Measurements from ENCODE around the gene TNIK.

TNIK gene

DNA sequence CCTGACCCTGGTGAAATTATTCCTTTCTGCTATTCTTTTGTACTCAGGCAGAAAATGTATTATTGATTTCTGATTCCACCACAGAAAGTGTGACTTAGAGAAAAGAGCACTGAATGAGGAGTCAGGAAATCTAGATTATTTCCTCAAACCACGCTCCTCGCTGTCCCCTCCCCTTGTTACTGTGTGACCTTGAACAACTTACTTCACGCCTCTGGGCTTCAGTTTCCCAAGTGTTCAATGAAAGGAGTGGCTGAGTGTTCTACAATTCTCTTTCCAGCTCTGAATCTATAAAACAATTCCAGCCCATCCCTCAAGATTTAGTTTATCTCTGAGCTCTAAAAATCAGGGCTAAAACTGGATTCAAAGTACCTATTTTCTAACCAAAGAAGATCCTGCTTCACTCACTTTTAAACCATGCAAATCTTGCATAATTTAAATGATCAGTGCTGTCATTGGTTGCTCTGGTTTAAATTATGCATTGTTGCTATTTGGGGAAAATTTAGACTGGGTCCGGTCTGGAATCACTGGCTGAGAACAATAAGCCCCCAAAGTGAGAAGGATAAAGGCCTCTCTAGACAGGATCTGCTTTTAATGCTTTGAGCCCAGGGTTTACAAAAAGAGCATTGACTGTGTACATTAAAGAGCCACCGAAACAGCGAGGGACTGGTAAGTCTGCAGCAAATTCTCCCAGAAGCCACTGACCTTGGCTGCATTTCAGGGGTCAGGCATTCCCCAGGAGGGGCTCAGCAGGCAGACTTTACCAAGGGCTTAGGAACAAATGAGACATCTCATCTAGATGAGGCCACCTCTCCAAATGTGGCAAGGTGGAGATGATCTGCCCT is 3.2 kb downstream of the TNIK start:
- H3K27ac ChIP-seq, result no peak overlapping the region
- H3K36me3 ChIP-seq, result no peaks in the 10 kb centered on the region
- peak overlapping the region in 1 of 2 donors; percentile 83 for H3K4me3 ChIP-seq
- H3K4me1 ChIP-seq, result peaks cover 0 to 25% (median 8%) of the 10 kb centered on the region in 4 donors
- intact Hi-C loops (cut with DNase I; ENCODE audit: low total_unique reads), result loop anchor here (10.0 kb wide), 1 partner anchor 112 kb away; no protein-coding TSS in a partner anchor
- H3K27me3 ChIP-seq, result no peaks in the 10 kb centered on the region
- TF ChIP-seq, protein P1, sequence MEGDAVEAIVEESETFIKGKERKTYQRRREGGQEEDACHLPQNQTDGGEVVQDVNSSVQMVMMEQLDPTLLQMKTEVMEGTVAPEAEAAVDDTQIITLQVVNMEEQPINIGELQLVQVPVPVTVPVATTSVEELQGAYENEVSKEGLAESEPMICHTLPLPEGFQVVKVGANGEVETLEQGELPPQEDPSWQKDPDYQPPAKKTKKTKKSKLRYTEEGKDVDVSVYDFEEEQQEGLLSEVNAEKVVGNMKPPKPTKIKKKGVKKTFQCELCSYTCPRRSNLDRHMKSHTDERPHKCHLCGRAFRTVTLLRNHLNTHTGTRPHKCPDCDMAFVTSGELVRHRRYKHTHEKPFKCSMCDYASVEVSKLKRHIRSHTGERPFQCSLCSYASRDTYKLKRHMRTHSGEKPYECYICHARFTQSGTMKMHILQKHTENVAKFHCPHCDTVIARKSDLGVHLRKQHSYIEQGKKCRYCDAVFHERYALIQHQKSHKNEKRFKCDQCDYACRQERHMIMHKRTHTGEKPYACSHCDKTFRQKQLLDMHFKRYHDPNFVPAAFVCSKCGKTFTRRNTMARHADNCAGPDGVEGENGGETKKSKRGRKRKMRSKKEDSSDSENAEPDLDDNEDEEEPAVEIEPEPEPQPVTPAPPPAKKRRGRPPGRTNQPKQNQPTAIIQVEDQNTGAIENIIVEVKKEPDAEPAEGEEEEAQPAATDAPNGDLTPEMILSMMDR (IDR thresholded peaks at IDR 0.05), result no peak
- no peak for DNase-seq
- no peaks in the 10 kb centered on the region for H3K9me3 ChIP-seq

DNA sequence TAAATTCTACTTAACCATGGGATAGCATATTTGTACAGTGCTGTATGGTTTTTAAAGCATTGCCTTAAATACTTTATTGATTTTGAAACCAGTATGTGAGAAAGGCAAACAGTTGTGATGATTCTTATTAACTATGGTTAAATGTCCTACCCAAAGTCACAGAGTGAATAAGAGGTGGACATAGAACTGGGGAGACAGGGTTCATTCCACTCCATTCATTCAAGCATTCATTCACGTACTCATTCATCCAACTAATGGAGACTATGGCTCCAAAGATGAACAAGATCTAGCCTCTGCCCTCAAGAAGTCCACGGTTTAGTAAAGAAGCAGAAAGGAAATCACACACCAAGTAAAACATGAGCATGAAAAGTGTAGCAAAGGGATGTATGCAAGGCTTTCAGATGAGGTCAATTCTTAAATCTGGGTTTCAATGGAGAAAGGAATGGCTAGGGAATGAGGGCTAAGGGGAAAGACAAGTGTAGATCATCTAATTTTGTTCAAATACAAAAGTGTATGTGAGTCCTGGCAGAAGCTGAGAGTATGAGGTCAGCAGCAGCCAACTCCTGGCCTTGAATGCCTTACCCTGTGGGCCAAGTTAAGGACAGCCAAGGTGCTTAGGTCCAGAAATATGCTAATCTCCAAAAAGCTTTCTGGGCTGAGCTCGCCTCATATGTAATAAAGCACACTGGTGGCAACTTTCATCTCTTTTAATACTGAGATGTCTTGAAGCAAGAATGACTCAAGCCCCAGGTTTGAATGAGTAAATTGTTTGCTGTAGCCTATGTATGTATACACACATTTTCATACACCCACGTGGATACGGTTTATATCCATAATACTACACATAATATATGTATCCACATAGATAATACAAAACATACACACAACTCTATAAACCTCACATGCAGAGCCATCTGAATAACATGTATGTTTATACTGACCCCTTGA is 4.3 kb downstream of the TNIK start:
- H3K27me3 ChIP-seq, result no peaks in the 10 kb centered on the region
- TF ChIP-seq, protein P1 (IDR thresholded peaks at IDR 0.05), result no peak
- no peak for DNase-seq
- peaks cover 0 to 18% (median 5%) of the 10 kb centered on the region in 4 donors for H3K4me1 ChIP-seq
- no peaks in the 10 kb centered on the region for H3K36me3 ChIP-seq
- intact Hi-C loops (cut with DNase I; ENCODE audit: low total_unique reads), result loop anchor here (10.0 kb wide), 1 partner anchor 111 kb away; no protein-coding TSS in a partner anchor
- no peak overlapping the region for H3K4me3 ChIP-seq
- no peaks in the 10 kb centered on the region for H3K9me3 ChIP-seq
- no peak overlapping the region for H3K27ac ChIP-seq

DNA sequence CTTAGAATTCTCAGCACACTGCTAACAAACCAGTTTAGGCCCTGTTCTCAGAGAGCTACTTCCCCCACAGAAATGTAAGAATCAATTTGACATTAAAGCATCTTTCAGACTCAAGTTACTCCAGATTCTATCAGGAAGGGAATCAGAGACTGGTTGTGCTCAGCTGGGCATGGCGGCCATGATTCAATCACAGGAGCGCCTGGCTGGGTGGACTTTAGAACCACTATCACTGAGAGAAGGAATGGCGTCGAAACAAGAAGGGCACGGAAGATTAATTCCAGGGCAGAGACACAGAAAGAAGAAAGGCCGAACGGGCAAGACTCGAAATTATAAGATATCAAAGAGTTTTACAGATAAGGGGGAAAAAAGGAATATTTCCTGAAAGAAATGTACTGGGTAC is 6.2 kb downstream of the TNIK start:
- H3K9me3 ChIP-seq, result no peaks in the 10 kb centered on the region
- H3K27me3 ChIP-seq, result no peaks in the 10 kb centered on the region
- peaks cover 0 to 18% (median 5%) of the 10 kb centered on the region in 4 donors for H3K4me1 ChIP-seq
- H3K27ac ChIP-seq, result no peak overlapping the region
- TF ChIP-seq, protein P1 (IDR thresholded peaks at IDR 0.05), result no peak
- no peak overlapping the region for H3K4me3 ChIP-seq
- no peak for DNase-seq
- intact Hi-C loops (cut with DNase I; ENCODE audit: low total_unique reads), result loop anchor here (10.0 kb wide), 1 partner anchor 109 kb away; no protein-coding TSS in a partner anchor
- no peaks in the 10 kb centered on the region for H3K36me3 ChIP-seq

DNA sequence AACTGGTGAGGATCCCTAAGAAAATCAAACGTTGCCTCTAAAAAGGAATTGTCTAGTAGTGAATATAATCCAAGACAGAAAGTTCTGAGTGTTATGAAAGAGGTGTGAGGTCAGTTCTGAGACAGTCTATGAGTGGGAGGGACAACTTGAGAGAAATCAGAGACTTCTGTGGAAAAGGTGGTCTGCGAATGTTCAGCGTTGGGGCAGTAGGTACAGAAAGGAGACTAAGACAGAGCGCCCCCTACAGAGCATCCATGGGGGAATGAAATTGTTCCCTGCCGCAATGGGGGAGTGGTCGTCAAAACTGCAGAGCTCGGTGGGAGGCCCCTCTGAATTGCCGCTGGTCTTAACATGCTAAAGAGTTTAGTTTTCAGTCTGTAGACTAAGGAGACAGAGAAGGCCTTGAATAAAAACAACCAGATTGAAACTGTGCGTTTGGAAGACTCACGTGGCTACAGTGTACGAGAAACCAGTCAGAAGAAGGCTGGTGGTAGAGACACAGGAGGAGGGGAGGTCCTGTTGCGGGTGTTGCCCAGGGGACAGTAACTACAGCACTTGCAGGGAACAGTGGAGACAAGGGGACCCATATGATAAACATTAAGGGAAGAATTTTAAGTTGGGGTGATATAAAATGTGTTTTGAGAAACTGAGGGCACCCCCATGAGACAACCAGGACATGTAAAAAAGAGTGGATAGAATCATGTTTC is 6.9 kb downstream of the TNIK start:
- intact Hi-C loops (cut with DNase I; ENCODE audit: low total_unique reads), result loop anchor here (10.0 kb wide), 1 partner anchor 109 kb away; no protein-coding TSS in a partner anchor
- Histone ChIP-seq H3K27ac (no peak overlapping the region), H3K4me1 (peaks cover 0 to 20% (median 3%) of the 10 kb centered on the region in 4 donors), H3K27me3 (no peaks in the 10 kb centered on the region), H3K9me3 (no peaks in the 10 kb centered on the region), H3K36me3 (no peaks in the 10 kb centered on the region), H3K4me3 (no peak overlapping the region)
- TF ChIP-seq, protein P1 (IDR thresholded peaks at IDR 0.05), result no peak
- DNase-seq, result no peak

DNA sequence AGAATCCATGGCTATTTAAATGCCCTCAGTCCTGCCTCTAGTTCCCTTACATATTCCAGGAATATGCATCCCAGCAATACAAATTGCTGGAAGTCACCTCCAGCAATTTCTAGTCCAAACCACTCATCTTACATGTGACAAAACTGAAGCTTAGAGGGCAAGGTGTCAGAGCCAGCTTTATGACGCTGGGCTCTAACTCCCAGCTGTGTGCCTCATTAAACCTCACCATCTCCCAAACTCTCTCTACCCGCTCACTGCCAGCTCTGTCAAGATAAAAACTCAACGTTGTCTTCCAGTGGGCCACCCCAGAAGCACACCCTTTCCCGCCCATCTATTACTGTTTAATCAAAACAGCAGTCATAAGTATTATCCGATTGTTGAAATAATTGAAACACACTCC is 7.9 kb downstream of the TNIK start:
- Histone ChIP-seq H3K4me1 (peaks cover 0 to 19% (median 2%) of the 10 kb centered on the region in 4 donors), H3K27me3 (no peaks in the 10 kb centered on the region), H3K27ac (no peak overlapping the region), H3K4me3 (no peak overlapping the region), H3K36me3 (no peaks in the 10 kb centered on the region), H3K9me3 (no peaks in the 10 kb centered on the region)
- no peak for DNase-seq
- intact Hi-C loops (cut with DNase I; ENCODE audit: low total_unique reads), result loop anchor here (10.0 kb wide), 1 partner anchor 108 kb away; no protein-coding TSS in a partner anchor
- TF ChIP-seq, protein P1 (IDR thresholded peaks at IDR 0.05), result no peak

All from tibial artery (tissue), 4 donors.